ENCODE data around the gene TEPSIN.

TEPSIN gene

GRCh38 chr17:81239714-81240555 lies 1.1 kb upstream of the TEPSIN start:
- H3K9ac ChIP-seq (ENCODE audit: low read depth, low read length), result peak overlapping the region; percentile 92

GRCh38 chr17:81238490-81238814 lies 403 bp downstream of the TEPSIN start:
- no peak overlapping the region for H3K27ac ChIP-seq (ENCODE audit: low read length)
- H3K4me1 ChIP-seq (ENCODE audit: insufficient read depth, low read length), result peaks cover 5% of the 10 kb centered on the region; the same call in 1 of the 2 replicates
- no peaks in the 10 kb centered on the region for H3K9me3 ChIP-seq (ENCODE audit: insufficient read depth, low read depth, low read length)
- H3K36me3 ChIP-seq (ENCODE audit: insufficient read depth, low read depth, low read length), result peaks cover 5% of the 10 kb centered on the region
- peak overlapping the region; percentile 95 for H3K4me3 ChIP-seq (ENCODE audit: low read length)
- H3K9ac ChIP-seq (ENCODE audit: low read depth, low read length), result peak overlapping the region; percentile 80
- H3K27me3 ChIP-seq (ENCODE audit: insufficient read depth, low read length), result no peaks in the 10 kb centered on the region

More at GRCh38 chr17:81239714-81240555, 1.1 kb upstream of the TEPSIN start:
- Histone ChIP-seq H3K9me3 (ENCODE audit: insufficient read depth, low read depth, low read length) (no peaks in the 10 kb centered on the region), H3K4me3 (ENCODE audit: low read length) (peak overlapping the region; percentile 95), H3K27me3 (ENCODE audit: insufficient read depth, low read length) (no peaks in the 10 kb centered on the region), H3K4me1 (ENCODE audit: insufficient read depth, low read length) (peaks cover 5% of the 10 kb centered on the region; the same call in 1 of the 2 replicates), H3K36me3 (ENCODE audit: insufficient read depth, low read depth, low read length) (peaks cover 5% of the 10 kb centered on the region), H3K27ac (ENCODE audit: low read length) (peak overlapping the region; percentile 46)

GRCh38 chr17:81237591-81238489 lies 1.0 kb downstream of the TEPSIN start:
- no peaks in the 10 kb centered on the region for H3K27me3 ChIP-seq (ENCODE audit: insufficient read depth, low read length)
- H3K4me3 ChIP-seq (ENCODE audit: low read length), result peak overlapping the region; percentile 95
- H3K36me3 ChIP-seq (ENCODE audit: insufficient read depth, low read depth, low read length), result peaks cover 5% of the 10 kb centered on the region
- peaks cover 5% of the 10 kb centered on the region; the same call in 1 of the 2 replicates for H3K4me1 ChIP-seq (ENCODE audit: insufficient read depth, low read length)
- H3K27ac ChIP-seq (ENCODE audit: low read length), result no peak overlapping the region
- peak overlapping the region; percentile 80; the same call in 1 of the 2 replicates for H3K9ac ChIP-seq (ENCODE audit: low read depth, low read length)
- H3K9me3 ChIP-seq (ENCODE audit: insufficient read depth, low read depth, low read length), result no peaks in the 10 kb centered on the region

GRCh38 chr17:81236784-81237183 lies 2.1 kb downstream of the TEPSIN start:
- H3K27me3 ChIP-seq (ENCODE audit: insufficient read depth, low read length), result no peaks in the 10 kb centered on the region
- H3K9me3 ChIP-seq (ENCODE audit: insufficient read depth, low read depth, low read length), result no peaks in the 10 kb centered on the region
- no peak overlapping the region for H3K4me3 ChIP-seq (ENCODE audit: low read length)
- H3K27ac ChIP-seq (ENCODE audit: low read length), result no peak overlapping the region
- peaks cover 5% of the 10 kb centered on the region for H3K36me3 ChIP-seq (ENCODE audit: insufficient read depth, low read depth, low read length)
- H3K4me1 ChIP-seq (ENCODE audit: insufficient read depth, low read length), result peaks cover 5% of the 10 kb centered on the region; the same call in 1 of the 2 replicates
- H3K9ac ChIP-seq (ENCODE audit: low read depth, low read length), result no peak overlapping the region

- peaks cover under 1% of the 10 kb centered on the region; the same call in 1 of the 2 replicates for H3K36me3 ChIP-seq (ENCODE audit: insufficient read depth, low read depth, low read length)
- H3K4me3 ChIP-seq (ENCODE audit: low read length), result no peak overlapping the region
- H3K27me3 ChIP-seq (ENCODE audit: insufficient read depth, low read length), result no peaks in the 10 kb centered on the region
- peaks cover 5% of the 10 kb centered on the region; the same call in 1 of the 2 replicates for H3K4me1 ChIP-seq (ENCODE audit: insufficient read depth, low read length)
- H3K27ac ChIP-seq (ENCODE audit: low read length), result no peak overlapping the region
- no peak overlapping the region for H3K9ac ChIP-seq (ENCODE audit: low read depth, low read length)
- no peaks in the 10 kb centered on the region for H3K9me3 ChIP-seq (ENCODE audit: insufficient read depth, low read depth, low read length)
Observed at GRCh38 chr17:81235822-81236740, 2.8 kb downstream of the TEPSIN start.

- H3K27ac ChIP-seq (ENCODE audit: low read length), result no peak overlapping the region
Observed at GRCh38 chr17:81234940-81235821, 3.7 kb downstream of the TEPSIN start.

GRCh38 chr17:81234506-81234855 lies 4.4 kb downstream of the TEPSIN start:
- Histone ChIP-seq H3K36me3 (ENCODE audit: insufficient read depth, low read depth, low read length) (peaks cover 6% of the 10 kb centered on the region; the same call in 1 of the 2 replicates), H3K27me3 (ENCODE audit: insufficient read depth, low read length) (no peaks in the 10 kb centered on the region), H3K4me3 (ENCODE audit: low read length) (no peak overlapping the region), H3K4me1 (ENCODE audit: insufficient read depth, low read length) (peaks cover 5% of the 10 kb centered on the region; the same call in 1 of the 2 replicates), H3K27ac (ENCODE audit: low read length) (no peak overlapping the region), H3K9me3 (ENCODE audit: insufficient read depth, low read depth, low read length) (no peaks in the 10 kb centered on the region), H3K9ac (ENCODE audit: low read depth, low read length) (no peak overlapping the region)

More at GRCh38 chr17:81234940-81235821, 3.7 kb downstream of the TEPSIN start:
- H3K9ac ChIP-seq (ENCODE audit: low read depth, low read length), result no peak overlapping the region
- no peak overlapping the region for H3K4me3 ChIP-seq (ENCODE audit: low read length)
- peaks cover 2% of the 10 kb centered on the region; the same call in 1 of the 2 replicates for H3K36me3 ChIP-seq (ENCODE audit: insufficient read depth, low read depth, low read length)
- no peaks in the 10 kb centered on the region for H3K9me3 ChIP-seq (ENCODE audit: insufficient read depth, low read depth, low read length)
- H3K27me3 ChIP-seq (ENCODE audit: insufficient read depth, low read length), result no peaks in the 10 kb centered on the region
- peaks cover 5% of the 10 kb centered on the region; the same call in 1 of the 2 replicates for H3K4me1 ChIP-seq (ENCODE audit: insufficient read depth, low read length)

- Histone ChIP-seq H3K27me3 (ENCODE audit: insufficient read depth, low read length) (no peaks in the 10 kb centered on the region), H3K36me3 (ENCODE audit: insufficient read depth, low read depth, low read length) (peaks cover 6% of the 10 kb centered on the region; the same call in 1 of the 2 replicates), H3K4me1 (ENCODE audit: insufficient read depth, low read length) (peaks cover 5% of the 10 kb centered on the region; the same call in 1 of the 2 replicates), H3K4me3 (ENCODE audit: low read length) (no peak overlapping the region), H3K9me3 (ENCODE audit: insufficient read depth, low read depth, low read length) (no peaks in the 10 kb centered on the region), H3K27ac (ENCODE audit: low read length) (no peak overlapping the region), H3K9ac (ENCODE audit: low read depth, low read length) (no peak overlapping the region)
Observed at GRCh38 chr17:81233811-81234505, 4.9 kb downstream of the TEPSIN start.

- Histone ChIP-seq H3K27me3 (ENCODE audit: insufficient read depth, low read length) (no peaks in the 10 kb centered on the region), H3K27ac (ENCODE audit: low read length) (no peak overlapping the region), H3K9ac (ENCODE audit: low read depth, low read length) (no peak overlapping the region), H3K36me3 (ENCODE audit: insufficient read depth, low read depth, low read length) (peaks cover 6% of the 10 kb centered on the region; the same call in 1 of the 2 replicates), H3K9me3 (ENCODE audit: insufficient read depth, low read depth, low read length) (no peaks in the 10 kb centered on the region), H3K4me1 (ENCODE audit: insufficient read depth, low read length) (peaks cover 5% of the 10 kb centered on the region; the same call in 1 of the 2 replicates), H3K4me3 (ENCODE audit: low read length) (no peak overlapping the region)
Observed at GRCh38 chr17:81233316-81233715, 5.5 kb downstream of the TEPSIN start.
